Esophagus mucosa (tissue), 1 donor: ENCODE results near the gene CRHR1. TPM values are rescaled to one million over a fixed set of nuclear protein-coding genes. Genes with fewer than 3 reads are reported as not detected.

Experiments
- ATAC-seq: fragments of 200-7000 bp; cut with Tn5 transposase; one replicate; pipeline ENCODE4 v1.9.1; 2020
- total RNA-seq: library from RNA; stranded (reverse); gene quantifications from one replicate; pipeline ENCODE4 v1.2.4, GENCODE V29; 2023
- donor health status: DM: yes; HTN: yes; CAD: no.

The CRHR1 gene
- total RNA-seq, 1 donor from 2014 or later, result 0.40 TPM

DNA sequence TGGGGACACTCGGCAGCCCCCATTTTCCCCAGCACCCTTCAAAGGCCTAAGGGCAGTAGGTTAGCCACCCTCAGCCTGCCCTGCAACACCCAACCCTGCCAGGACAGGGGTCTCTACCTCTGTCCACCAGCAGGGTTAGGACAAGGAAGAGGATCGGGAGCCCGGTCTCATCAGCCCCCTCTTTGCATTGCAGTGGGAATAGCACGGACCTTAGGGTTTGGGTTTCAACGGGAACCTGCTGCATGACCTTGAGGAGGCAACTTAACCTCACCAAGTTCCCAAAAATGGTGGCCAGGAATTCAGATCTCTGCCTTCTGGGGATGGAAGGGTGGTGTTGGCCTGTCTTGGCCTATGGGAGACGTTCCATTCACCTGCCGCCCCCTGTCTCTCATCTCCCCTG, 40.4 kb downstream of the CRHR1 start:
- no peak for ATAC-seq

- ATAC-seq, result no peak
Measured at GRCh38 chr17:45824901-45825492, 40.9 kb downstream of the CRHR1 start.

DNA sequence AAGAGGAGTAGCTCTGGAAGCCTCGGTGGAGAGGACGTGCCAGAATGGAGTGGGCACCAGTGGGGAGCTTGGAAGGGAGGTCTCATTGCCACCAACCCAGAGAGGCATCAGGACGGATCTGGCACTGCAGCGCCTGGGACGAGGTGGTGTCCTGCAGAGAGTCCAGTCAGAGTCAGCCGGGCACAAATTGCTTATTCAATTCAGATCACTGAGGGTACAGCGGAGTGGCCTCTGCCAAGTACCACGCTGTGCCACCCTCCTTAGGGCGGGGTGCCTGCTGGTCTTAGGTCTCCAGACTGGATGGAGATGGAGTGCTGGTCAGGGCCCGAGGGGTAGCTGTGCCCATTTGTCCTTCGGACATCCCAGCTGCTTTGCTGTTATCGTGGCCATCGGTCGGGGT, 41.7 kb downstream of the CRHR1 start:
- no peak for ATAC-seq

DNA sequence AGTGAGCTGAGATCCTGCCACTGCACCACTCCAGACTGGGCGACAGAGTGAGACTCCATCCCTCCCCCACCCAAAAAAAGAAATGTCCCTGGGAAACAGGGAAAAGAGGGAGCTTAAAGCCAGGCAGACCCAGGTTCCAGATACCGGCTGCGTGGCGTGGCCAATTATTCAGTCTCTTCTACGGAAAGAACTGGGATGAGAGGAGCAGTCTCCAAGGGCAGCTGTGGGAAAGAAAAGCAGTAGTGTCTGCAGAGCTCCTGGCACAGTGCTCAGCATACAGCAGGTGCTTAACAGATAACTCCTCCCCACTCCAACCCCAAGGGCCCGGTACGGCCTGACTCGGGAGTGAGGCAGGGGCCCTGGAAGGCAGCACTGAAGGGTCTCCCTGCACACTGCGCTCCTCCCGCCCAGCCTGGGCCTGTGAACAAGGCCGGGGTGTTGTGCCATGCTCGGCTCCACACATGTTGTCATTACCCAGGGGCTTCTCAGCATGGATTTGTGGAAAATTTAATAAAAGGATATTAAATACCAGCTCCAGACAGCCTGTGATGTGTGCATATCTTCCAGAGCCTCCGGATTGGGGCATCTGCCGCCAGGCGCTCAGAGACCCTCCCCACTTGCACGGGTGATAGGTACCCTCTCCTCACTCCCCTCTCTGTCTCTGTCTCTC, 42.9 kb downstream of the CRHR1 start:
- no peak for ATAC-seq

- no peak for ATAC-seq
Measured at GRCh38 chr17:45828171-45828570, 44.1 kb downstream of the CRHR1 start.

DNA sequence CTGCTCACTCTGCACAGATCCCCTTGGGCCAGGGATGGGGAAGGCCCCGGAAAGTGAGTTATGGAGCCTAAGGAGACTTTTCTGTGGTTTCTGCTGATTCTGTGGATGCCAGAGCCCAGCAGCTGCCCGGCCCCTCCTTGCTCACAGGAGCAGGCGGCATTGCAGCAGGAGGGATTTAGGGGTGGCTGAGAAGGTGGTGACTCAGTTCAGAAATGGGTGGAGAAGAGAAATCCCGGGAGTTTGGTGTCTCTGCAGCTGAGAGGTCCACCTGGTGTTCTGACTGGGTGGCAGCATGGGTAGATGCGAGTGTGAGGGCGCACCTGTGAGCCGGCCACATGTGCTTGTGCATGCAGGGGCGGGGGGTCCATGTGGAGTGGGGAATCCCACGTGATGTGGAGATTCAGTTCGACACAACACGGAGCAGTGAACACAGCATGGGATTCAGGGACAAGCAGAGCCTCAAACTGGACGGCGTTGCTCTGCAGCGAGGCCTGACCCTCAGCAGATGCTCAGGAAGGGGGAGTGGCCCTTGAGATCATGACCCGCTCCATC, 44.5 kb downstream of the CRHR1 start:
- peak; percentile 37 for ATAC-seq

DNA sequence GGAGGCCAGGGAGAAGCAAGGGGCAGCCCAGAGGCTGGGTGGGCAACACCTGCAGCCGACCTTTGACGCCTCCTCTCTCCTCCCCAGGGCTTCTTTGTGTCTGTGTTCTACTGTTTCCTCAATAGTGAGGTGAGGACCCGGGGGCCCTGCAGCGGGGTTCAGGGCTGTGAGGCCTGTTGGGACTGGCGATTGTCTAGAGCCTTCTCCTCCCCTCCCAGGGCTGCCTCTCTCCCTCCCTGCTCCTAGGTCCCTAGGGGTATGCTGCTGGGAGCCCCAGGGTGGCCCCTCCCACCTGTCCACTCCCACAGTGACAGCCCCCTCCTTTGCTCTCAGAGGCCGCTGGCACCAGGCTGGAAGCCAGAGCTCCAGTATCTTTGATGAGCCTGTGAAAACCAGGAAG, 49.8 kb downstream of the CRHR1 start:
- no peak for ATAC-seq

DNA sequence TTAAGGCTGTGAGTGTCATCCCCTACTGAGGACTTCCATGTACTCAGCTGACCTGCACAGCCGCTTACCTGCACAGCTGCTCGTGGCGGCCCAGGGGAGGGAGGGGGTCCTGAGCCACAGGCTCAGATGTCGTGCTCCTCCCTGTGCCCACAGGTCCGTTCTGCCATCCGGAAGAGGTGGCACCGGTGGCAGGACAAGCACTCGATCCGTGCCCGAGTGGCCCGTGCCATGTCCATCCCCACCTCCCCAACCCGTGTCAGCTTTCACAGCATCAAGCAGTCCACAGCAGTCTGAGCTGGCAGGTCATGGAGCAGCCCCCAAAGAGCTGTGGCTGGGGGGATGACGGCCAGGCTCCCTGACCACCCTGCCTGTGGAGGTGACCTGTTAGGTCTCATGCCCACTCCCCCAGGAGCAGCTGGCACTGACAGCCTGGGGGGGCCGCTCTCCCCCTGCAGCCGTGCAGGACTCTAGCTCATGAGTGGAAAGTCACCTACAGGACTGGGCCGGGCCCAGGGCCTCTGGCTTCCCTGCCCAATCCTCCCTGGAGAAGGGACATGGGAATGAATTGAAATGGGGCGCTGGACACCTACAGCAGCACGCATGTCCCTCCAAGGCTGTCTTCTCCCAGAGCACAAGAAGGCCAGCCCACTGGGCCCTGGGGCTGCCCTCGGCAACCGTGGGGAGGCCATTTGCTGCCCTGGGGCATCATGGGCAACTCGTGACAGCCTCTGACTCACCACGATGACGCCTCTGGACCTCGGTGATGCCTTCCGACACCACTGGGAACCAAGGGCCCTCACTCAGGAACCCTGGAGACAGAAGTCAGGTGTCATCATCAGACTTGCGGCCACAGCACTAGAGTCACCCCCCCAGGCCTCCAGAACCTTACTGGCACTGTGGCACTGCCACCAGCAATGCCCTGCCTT, 50.6 kb downstream of the CRHR1 start:
- peak; percentile 9 for ATAC-seq

GRCh38 chr17:45835481-45835880, 51.4 kb downstream of the CRHR1 start:
- no peak for ATAC-seq

DNA sequence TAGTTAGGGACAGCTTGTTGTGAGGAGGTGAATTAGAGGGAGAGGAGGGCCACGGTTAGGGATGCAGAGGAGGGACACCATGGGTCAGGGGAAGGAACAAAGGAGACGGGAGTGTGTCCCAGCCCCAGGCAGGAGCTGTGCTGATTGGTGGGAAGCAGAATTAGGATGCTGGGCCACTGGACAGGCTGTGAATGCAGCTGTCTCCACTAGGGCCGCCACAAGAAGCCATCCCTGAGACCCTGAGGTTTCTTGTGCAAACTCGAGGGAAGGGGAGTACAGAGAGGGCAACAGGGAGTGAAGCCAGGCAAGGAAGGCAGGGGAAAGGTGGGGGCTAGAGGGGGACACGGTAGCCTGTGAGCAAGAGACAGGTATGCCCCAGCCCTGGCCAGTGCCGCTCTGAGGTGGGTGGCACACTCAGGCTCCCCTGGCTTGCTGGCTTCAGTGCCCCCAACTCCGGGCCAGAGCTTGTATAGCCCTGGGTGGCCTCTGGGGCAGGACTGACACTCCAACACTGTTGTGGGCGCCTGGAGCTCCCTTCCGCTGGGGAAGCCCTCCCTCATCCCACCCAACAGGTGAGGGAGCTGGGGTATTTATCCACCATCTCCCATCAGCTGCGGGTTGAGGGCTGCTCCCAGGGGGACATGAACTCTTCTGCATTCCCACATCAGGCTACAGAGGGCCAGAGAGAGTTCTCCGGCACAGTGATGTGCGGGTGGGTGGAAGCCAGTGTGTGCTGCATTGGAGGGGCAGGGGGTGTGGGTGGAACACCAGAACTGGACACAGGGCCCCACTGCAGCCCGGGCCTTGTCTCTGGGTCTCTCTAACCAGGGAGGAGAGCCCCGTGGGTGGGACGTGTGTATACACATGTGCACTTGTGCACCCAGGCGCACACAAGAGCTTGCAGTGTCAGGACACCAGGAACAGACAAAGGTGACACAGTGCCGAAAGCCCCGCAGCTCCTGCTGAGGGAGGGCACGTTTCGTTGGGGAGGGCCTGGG, 52.2 kb downstream of the CRHR1 start:
- ATAC-seq, result no peak

- ATAC-seq, result no peak
Measured at GRCh38 chr17:45837187-45837586, 53.1 kb downstream of the CRHR1 start.

DNA sequence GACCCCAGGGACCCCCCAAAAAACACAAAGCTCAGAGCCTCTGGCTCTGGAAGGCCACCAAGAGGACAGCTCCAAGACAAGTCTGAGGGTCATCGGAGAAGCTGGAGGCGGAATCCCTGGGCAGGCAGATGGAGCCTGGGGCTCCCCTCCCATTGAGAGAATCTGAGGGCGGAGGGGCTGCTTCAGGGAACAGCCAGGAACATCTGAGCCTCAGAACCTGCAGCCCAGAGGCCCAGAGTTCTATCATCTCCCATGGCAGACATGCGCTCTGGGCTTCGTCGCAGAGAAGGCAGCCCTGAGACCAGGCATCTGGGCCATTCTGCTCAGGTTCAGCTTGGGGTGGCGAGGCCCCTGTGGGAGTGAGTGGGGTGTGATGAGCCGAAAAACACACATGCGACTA, 53.5 kb downstream of the CRHR1 start:
- ATAC-seq, result no peak

DNA sequence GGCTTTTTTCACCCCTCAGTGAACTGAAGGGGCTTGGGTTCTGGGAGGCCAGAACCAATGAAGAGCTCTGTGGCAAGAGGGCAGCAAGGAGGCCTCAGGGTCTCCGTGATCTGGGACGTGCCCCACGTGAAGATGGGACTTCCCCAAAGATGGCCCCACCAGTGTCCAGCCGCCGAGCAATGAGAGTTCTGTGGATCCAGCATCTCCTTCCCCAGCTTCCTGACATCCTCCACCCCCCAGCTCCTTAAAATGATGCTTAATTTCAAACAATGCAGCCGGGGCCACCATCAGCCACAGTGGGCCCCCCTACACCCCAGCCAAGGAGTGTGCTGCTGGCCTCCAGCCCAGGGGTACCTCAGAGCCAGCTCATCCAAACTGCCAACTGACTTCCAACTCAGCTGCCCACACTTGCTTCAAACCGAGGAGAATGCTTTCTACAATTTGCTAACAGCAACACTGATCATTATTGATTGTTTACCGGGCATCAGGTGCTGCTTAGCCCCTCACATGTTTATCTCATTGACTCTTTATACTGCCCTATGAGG, 54.7 kb downstream of the CRHR1 start:
- no peak for ATAC-seq

GRCh38 chr17:45839442-45839841, 55.3 kb downstream of the CRHR1 start:
- ATAC-seq, result no peak

- no peak for ATAC-seq
Measured at GRCh38 chr17:45841186-45841585, 57.1 kb downstream of the CRHR1 start.

DNA sequence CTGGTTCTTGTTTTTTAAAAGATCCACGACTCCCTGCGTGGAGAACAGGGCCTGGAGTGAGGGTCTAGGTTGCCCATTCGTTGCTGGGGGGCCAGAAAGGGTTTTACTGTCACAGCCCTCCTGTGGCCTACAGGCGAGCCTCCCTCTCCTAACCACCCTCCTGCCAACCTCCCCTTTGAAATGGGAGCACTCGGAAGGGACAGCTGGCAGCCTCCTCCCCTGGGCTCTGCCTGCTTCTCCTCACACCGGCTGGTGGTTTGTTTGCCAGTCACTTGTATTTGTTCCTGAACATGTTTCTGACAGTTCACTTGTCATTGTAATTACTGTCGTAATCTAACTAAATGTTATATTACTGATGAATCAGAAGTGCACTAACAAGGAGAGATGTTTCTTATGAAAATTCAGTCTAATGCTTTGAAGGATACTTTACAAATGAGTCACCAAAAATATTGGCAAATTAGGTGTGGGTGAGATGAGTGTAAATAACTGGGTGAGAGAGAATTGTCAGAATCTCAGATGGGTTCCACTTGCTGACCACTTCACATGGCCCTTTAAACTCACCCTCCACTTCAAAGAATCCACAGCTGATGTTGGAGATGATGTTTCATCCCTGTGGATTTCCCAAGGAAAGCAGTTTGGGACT, 57.9 kb downstream of the CRHR1 start:
- no peak for ATAC-seq

GRCh38 chr17:45843722-45844121, 59.6 kb downstream of the CRHR1 start:
- no peak for ATAC-seq

GRCh38 chr17:45844695-45845375, 60.7 kb downstream of the CRHR1 start, which contains the start of gene SPPL2C:
Gene SPPL2C, plus strand, starts transcription at chr17:45844881. Its CDS starts 26 bp downstream, at chr17:45844907.
- ATAC-seq, result peak; percentile 19

DNA sequence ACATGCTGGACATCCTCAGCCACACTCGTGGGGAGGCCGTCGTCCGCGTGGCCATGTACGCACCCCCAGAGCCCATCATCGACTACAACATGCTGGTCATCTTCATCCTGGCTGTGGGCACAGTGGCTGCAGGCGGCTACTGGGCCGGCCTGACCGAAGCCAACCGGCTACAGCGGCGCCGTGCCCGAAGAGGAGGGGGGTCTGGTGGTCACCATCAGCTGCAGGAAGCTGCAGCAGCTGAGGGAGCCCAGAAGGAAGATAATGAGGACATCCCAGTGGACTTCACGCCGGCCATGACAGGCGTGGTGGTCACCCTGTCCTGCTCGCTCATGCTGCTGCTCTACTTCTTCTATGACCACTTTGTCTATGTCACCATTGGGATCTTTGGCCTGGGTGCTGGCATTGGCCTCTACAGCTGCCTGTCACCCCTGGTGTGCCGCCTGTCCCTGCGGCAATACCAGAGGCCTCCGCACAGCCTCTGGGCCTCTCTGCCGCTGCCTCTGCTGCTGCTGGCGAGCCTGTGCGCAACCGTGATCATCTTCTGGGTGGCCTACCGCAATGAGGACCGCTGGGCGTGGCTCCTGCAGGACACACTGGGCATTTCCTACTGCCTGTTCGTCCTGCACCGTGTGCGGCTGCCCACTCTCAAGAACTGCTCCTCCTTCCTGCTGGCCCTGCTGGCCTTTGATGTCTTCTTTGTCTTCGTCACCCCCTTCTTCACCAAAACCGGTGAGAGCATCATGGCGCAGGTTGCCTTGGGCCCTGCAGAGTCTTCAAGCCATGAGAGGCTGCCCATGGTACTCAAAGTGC, 61.5 kb downstream of the CRHR1 start:
- ATAC-seq, result no peak

DNA sequence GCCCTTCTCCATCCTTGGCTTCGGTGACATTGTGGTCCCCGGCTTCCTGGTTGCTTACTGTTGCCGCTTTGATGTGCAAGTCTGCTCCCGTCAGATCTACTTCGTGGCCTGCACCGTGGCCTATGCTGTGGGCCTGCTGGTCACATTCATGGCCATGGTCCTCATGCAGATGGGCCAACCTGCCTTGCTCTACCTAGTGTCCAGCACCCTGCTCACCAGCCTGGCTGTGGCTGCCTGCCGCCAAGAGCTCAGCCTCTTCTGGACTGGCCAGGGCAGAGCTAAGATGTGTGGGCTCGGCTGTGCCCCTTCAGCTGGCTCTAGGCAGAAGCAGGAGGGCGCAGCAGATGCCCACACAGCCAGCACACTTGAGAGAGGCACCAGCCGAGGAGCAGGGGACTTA, 62.1 kb downstream of the CRHR1 start:
- ATAC-seq, result no peak
